ENCODE measurements around the gene H2BK1.

GRCh38 chr7:151205730-151206129 lies 4.6 kb downstream of the H2BK1 start:
- TF ChIP-seq CTCF (IDR thresholded peaks at IDR 0.05) (no peak), POLR2A (IDR thresholded peaks at IDR 0.05) (no peak)
